OCI-LY3 (cell line): ENCODE data around the gene ANKRD44.

Experiments used
- EZH2phosphoT487 ChIP-seq: fragments of 200-600 bp; shearing (Covaris generic); IDR thresholded peaks from 2 replicates; pipeline ENCODE4 v1.6.1; 2018; ENCODE audit warnings: antibody characterized with exemption, mixed run types, low read depth
- TF ChIP-seq, protein P1 (sequence below): fragments of 200-600, 300-600 bp; sonication (generic); IDR thresholded peaks from 2 replicates; pipeline ENCODE4 v1.5.1; 2014; ENCODE audit warnings: antibody characterized with exemption, low read length, low read depth

DNA sequence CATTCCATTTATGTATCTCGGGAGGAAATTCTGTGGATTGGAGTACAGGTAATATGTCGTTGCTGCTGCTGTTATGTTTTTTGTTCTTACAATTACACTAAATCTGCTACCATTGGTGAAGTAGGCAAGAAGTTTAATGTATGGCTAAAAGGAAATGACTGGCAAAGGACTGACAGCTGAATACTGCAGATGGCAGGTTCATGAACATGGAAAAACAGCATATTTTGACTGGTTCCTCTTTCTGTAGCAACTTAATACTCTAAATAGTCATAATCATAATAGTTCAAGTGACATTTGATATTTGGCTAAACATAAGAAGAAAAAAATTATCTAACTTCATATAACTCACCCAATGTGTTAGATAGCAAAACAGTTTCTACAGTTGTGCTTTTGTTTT, 299.6 kb downstream of the ANKRD44 start:
- TF ChIP-seq, protein P1, sequence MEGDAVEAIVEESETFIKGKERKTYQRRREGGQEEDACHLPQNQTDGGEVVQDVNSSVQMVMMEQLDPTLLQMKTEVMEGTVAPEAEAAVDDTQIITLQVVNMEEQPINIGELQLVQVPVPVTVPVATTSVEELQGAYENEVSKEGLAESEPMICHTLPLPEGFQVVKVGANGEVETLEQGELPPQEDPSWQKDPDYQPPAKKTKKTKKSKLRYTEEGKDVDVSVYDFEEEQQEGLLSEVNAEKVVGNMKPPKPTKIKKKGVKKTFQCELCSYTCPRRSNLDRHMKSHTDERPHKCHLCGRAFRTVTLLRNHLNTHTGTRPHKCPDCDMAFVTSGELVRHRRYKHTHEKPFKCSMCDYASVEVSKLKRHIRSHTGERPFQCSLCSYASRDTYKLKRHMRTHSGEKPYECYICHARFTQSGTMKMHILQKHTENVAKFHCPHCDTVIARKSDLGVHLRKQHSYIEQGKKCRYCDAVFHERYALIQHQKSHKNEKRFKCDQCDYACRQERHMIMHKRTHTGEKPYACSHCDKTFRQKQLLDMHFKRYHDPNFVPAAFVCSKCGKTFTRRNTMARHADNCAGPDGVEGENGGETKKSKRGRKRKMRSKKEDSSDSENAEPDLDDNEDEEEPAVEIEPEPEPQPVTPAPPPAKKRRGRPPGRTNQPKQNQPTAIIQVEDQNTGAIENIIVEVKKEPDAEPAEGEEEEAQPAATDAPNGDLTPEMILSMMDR, result no peak
- no peak for TF ChIP-seq EZH2phosphoT487
